Pancreas (tissue), 10 donors: ENCODE results near the gene INVS. TPM values are rescaled to one million over a fixed set of nuclear protein-coding genes. Genes with fewer than 3 reads are reported as not detected.

Experiments
- ATAC-seq, 4 donors: fragments of 200-7000 bp; cut with Tn5 transposase; one replicate each; pipeline versions ENCODE4 v1.8.0 to v1.9.1; 2020; ENCODE audit warnings: mild to moderate bottlenecking in 4 of 4, moderate library complexity in 4 of 4
- DNase-seq, 6 donors: peaks; one replicate each; pipeline ENCODE4 v3.0.0-alpha.2; 2020
- FAIRE-seq: peaks from 2 replicates; lab custom pipeline; 2012; peaks lifted over from hg19 to GRCh38; lab: Jason Lieb, UNC
- H3K27ac ChIP-seq, 4 donors: fragments of 200-600 bp; sonication (generic); 1 replicate in 3 of 4; 2 replicates in 1 of 4; pipeline versions ENCODE4 v1.5.0 to v1.8.0; 2020
- H3K27me3 ChIP-seq, 4 donors: fragments of 200-600 bp; one replicate each; pipeline ENCODE4 v1.8.0; 2021
- H3K36me3 ChIP-seq, 3 donors: fragments of 200-600 bp; sonication (generic) in 1 of 3; one replicate each; pipeline versions ENCODE4 v1.5.0 to v1.8.0; 2020 to 2021
- H3K4me1 ChIP-seq, 3 donors: fragments of 200-600 bp; one replicate each; pipeline ENCODE4 v1.8.0; 2021
- H3K4me3 ChIP-seq, 4 donors: fragments of 200-600 bp; sonication (generic) in 2 of 4; one replicate each; pipeline versions ENCODE4 v1.5.0 to v1.8.0; 2020 to 2021
- H3K9me3 ChIP-seq, 4 donors: fragments of 200-600 bp; one replicate each; pipeline ENCODE4 v1.8.0; 2021
- CTCF ChIP-seq, 4 donors: fragments of 200-600 bp; sonication (generic) in 3 of 4; IDR thresholded peaks; one replicate each; pipeline versions ENCODE4 v1.5.0 to v1.8.0; 2021; ENCODE audit warnings: antibody characterized with exemption in 4 of 4
- WGBS, 2 donors: extraction: QIAGEN DNeasy Blood & Tissue Kit; methylation state at CpG; one replicate each; pipeline ENCODE4 v1.1.7; 2013; 5-methylcytosine and 5-hydroxymethylcytosine counted together
- intact Hi-C, 3 donors: fragments of 100-400 bp; cut with DNase I; formaldehyde crosslinking; loops; one replicate each; pipeline versions ENCODE4 v1.11.1 to v1.14.2; 2022
- polyA plus RNA-seq, 2 donors: library from polyadenylated mRNA; stranded (reverse); fragments of 200-250 nt; gene quantifications; one replicate each; pipeline ENCODE4 v1.2.3, GENCODE V29; 2013
- total RNA-seq, 6 donors: library from RNA; stranded (reverse); fragmentation: NEBNext Ultra II Directional in 4 of 6; extraction: Animal tissue kit (Norgen Biotek cat#: 25700) in 4 of 6; gene quantifications; one replicate each; pipeline versions ENCODE4 v1.2.1 to v1.2.4, GENCODE V29; 2021 to 2023
- donor health status: healthy with polysubstance abuse.
- donor health status: DM: no; HTN: no; CAD: no; lungs with moderate emphysema.
- donor health status: DM: no; HTN: no; CAD: no.
- donor health status: control.
- donor health status: control.
- donor health status: Bipolar disorder and iron deficiency.
- donor health status: DM: yes; HTN: yes; CAD: no.
- donor health status: DM: no; HTN: no; CAD: no.
- donor health status: DM: no; HTN: no; CAD: no.
- donor health status: DM: yes; HTN: yes; CAD: no.

INVS gene
- total and polyA plus RNA-seq, 8 donors: 3.1 to 15.0 (median 6.0) TPM

GRCh38 chr9:100208673-100209072 is 109.6 kb downstream of the INVS start:
- H3K27ac ChIP-seq: no peak overlapping the region
- H3K4me3 ChIP-seq: no peak overlapping the region
- intact Hi-C loops: no loop called here
- no peak for TF ChIP-seq CTCF (IDR thresholded peaks at IDR 0.05)
- WGBS, 2 donors: 95 to 100% methylated on average over 1 of the region's 1 CpG
- H3K9me3 ChIP-seq: no peaks in the 10 kb centered on the region
- no peaks in the 10 kb centered on the region for H3K27me3 ChIP-seq
- DNase-seq (no peak), FAIRE-seq (no peak), ATAC-seq (no peak)
- H3K4me1 ChIP-seq: peaks cover 0 to 3% (median 0%) of the 10 kb centered on the region in 3 donors
- no peaks in the 10 kb centered on the region for H3K36me3 ChIP-seq

GRCh38 chr9:100211476-100211875 is 112.4 kb downstream of the INVS start:
- DNase-seq (no peak), ATAC-seq (no peak), FAIRE-seq (no peak)
- Histone ChIP-seq H3K9me3 (no peaks in the 10 kb centered on the region), H3K36me3 (no peaks in the 10 kb centered on the region), H3K27me3 (no peaks in the 10 kb centered on the region), H3K4me1 (peaks cover 0 to 3% (median 0%) of the 10 kb centered on the region in 3 donors), H3K27ac (no peak overlapping the region), H3K4me3 (no peak overlapping the region)
- no peak for TF ChIP-seq CTCF (IDR thresholded peaks at IDR 0.05)
- intact Hi-C loops: loop anchor here in 2 of 3 donors (10.0 kb wide), 2 partner anchors 177 to 187 kb away; no protein-coding TSS in a partner anchor
- 89 to 93% methylated on average over 1 of the region's 1 CpG for WGBS, 2 donors

GRCh38 chr9:100213730-100214477 is 114.9 kb downstream of the INVS start:
- Histone ChIP-seq H3K9me3 (no peaks in the 10 kb centered on the region), H3K36me3 (no peaks in the 10 kb centered on the region), H3K4me1 (no peaks in the 10 kb centered on the region), H3K27me3 (no peaks in the 10 kb centered on the region), H3K4me3 (no peak overlapping the region), H3K27ac (no peak overlapping the region)
- intact Hi-C loops: loop anchor here in 2 of 3 donors (10.0 kb wide), 2 partner anchors 179 to 189 kb away; no protein-coding TSS in a partner anchor
- DNase-seq: no peak
- no peak for FAIRE-seq
- no peak for TF ChIP-seq CTCF (IDR thresholded peaks at IDR 0.05)
- no peak for ATAC-seq
- 62% methylated on average over 5 of the region's 5 CpGs for WGBS, 2 donors

GRCh38 chr9:100216178-100216787 is 117.2 kb downstream of the INVS start:
- peak; percentile 37 to 62 (median 53) for TF ChIP-seq CTCF (IDR thresholded peaks at IDR 0.05)
- intact Hi-C loops: loop anchor here in 2 of 3 donors (10.0 kb wide), 2 partner anchors 181 to 191 kb away; no protein-coding TSS in a partner anchor
- no peaks in the 10 kb centered on the region for H3K4me1 ChIP-seq
- 66 to 68% methylated on average over 4 of the region's 4 CpGs for WGBS, 2 donors
- DNase-seq: peak in 5 of 6 donors; percentile 33 to 67 (median 48)
- H3K36me3 ChIP-seq: no peaks in the 10 kb centered on the region
- no peak overlapping the region for H3K4me3 ChIP-seq
- no peak for FAIRE-seq
- no peaks in the 10 kb centered on the region for H3K27me3 ChIP-seq
- H3K27ac ChIP-seq: no peak overlapping the region
- no peaks in the 10 kb centered on the region for H3K9me3 ChIP-seq
- ATAC-seq: peak; percentile 46 to 90 (median 84)
